Placental epithelial cell (primary cell): Measurements from ENCODE around the gene KRTAP10-4. TPM values are rescaled to one million over a fixed set of nuclear protein-coding genes. Genes with fewer than 3 reads are reported as not detected.

Source experiments
- total RNA-seq: library from RNA; depleted of rRNA; stranded (reverse); fragments of >200 nt; gene quantifications from 2 replicates; pipeline ENCODE4 v1.2.3, GENCODE V29; 2012

The KRTAP10-4 gene, protein sequence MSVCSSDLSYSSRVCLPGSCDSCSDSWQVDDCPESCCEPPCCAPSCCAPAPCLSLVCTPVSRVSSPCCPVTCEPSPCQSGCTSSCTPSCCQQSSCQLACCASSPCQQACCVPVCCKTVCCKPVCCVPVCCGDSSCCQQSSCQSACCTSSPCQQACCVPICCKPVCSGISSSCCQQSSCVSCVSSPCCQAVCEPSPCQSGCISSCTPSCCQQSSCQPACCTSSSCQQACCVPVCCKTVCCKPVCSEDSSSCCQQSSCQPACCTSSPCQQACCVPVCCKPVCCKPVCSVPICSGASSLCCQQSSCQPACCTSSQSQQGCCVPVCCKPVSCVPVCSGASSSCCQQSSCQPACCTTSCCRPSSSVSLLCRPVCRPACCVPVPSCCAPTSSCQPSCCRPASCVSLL
- not detected in 2 replicates for total RNA-seq

DNA sequence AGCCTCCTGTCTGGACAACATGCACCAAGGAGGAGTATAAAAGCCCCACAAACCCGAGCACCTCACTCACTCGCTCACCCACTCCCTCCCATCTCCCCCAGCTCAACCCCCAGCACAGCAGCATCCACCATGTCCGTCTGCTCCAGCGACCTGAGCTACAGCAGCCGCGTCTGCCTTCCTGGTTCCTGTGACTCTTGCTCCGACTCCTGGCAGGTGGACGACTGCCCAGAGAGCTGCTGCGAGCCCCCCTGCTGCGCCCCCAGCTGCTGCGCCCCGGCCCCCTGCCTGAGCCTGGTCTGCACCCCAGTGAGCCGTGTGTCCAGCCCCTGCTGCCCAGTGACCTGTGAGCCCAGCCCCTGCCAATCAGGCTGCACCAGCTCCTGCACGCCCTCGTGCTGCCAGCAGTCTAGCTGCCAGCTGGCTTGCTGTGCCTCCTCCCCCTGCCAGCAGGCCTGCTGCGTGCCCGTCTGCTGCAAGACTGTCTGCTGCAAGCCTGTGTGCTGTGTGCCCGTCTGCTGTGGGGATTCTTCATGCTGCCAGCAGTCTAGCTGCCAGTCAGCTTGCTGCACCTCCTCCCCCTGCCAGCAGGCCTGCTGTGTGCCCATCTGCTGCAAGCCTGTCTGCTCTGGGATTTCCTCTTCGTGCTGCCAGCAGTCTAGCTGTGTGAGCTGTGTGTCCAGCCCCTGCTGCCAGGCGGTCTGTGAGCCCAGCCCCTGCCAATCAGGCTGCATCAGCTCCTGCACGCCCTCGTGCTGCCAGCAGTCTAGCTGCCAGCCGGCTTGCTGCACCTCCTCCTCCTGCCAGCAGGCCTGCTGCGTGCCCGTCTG, at the start of gene KRTAP10-4:
Gene KRTAP10-4, plus strand, starts transcription at position 100 of the 827 bp plus-strand sequence. Its CDS starts 30 bp downstream, at position 130.

DNA sequence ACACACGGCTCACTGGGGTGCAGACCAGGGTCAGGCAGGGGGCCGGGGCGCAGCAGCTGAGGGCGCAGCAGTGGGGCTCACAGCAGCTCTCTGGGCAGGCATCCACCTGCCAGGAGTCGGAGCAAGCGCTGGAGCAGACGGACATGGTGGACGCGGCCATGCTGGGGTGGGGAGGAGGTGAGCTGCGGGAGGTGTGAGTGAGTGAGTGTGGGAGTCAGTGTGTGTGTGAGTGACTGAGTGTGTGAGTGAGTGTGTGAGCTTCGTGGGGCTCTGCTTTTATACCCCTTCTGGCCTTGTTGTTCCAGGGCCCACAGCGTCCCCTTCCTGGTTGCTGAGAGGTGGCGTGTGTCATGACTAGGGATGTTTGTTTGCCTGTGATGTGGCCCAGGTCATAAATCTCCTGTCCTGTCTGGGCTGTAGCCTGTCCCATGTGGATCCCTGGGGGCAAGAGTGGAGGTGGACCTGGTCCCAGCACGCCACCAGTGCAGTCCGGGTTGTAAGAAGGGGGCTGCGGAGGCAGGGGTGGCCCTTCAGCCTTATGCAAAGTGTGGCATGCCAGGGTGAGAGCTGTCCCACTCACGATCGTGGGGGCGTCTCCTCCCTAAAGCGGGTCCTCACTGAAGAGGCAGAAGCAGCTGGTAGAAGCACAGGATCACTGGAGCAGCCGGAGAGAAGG, 33.4 kb upstream of the KRTAP10-4 start, which contains the start of gene KRTAP10-1:
Gene KRTAP10-1, minus strand, starts transcription at position 205 of the 676 bp plus-strand sequence. Its CDS starts 45 bp downstream, at position 160.

DNA sequence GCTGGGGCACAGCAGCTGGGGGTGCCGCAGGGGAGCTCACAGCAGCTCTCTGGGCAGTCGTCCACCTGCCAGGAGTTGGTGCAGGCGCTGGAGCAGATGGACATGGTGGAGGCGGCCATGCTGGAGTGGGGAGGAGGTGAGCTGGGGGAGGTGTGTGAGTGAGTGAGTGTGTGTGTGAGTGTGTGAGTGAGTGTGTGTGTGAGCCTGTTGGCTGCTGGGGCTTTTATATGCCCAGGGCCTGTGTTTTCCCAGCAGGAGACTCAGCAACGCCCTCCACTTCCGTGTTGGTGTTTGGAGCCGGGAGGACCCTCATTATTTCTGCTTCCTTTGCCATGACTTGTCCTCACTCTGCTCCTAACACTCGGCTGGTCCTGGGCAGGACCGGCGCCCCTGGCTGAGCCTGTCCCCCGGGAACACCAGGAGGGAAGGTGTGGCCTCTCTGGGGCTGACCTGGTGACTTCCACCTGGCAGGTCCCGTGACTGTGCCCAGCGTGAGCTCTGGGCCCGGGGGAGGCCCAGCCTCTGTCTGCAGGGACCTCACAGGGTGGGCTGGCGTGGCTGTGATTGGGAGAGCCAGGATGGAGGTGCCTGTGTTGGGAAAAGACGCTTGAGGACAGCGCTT, 22.1 kb upstream of the KRTAP10-4 start, which contains the start of gene KRTAP10-2:
Gene KRTAP10-2, minus strand, starts transcription at position 166 of the 622 bp plus-strand sequence. Its CDS starts 47 bp downstream, at position 119.

DNA sequence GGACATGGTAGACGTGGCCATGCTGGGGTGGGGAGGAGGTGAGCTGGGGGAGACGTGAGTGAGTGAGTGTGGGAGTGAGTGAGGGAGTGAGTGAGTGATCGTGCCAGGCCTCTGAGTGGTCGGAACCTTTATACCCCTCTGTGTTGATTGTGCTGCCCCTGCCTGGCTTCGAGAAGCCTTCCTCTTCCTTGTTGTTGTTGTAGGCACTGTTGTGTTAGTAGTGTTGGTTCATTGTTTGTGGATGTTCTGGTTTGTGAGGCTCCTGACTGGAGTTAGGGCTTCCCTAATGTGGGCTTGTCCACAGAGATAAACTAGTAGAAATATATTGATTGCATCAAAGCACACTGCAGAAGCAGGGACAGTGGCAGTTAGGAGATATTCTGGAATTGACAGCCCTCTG, 14.8 kb upstream of the KRTAP10-4 start, which contains the start of gene KRTAP10-3:
Gene KRTAP10-3, minus strand, starts transcription at position 101 of the 400 bp plus-strand sequence. Its CDS starts 80 bp downstream, at position 21.

DNA sequence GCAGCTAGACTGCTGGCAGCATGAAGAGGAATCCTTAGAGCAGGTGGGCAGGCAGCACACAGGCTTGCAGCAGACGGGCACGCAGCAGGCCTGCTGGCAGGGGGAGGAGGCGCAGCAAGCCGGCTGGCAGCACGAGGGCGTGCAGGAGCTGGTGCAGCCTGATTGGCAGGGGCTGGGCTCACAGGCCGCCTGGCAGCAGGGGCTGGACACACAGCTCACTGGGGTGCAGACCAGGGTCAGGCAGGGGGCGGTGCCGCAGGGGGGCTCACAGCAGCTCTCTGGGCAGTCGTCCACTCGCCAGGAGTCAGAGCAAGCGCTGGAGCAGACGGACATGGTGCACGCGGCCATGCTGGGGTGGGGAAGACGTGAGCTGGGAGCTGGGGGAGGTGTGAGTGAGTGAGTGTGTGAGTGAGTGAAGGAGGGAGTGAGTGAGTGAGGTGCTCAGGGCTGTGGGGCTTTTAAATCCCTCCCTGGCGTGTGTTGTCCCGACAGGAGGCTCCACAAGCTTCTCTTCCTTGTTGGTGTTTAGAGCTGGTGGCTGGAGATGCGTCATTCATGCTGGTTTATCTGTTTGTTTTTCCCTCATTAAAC, 6.8 kb downstream of the KRTAP10-4 start, which contains the start of gene KRTAP10-5:
Gene KRTAP10-5, minus strand, starts transcription at position 374 of the 591 bp plus-strand sequence. Its CDS starts 26 bp downstream, at position 348.

DNA sequence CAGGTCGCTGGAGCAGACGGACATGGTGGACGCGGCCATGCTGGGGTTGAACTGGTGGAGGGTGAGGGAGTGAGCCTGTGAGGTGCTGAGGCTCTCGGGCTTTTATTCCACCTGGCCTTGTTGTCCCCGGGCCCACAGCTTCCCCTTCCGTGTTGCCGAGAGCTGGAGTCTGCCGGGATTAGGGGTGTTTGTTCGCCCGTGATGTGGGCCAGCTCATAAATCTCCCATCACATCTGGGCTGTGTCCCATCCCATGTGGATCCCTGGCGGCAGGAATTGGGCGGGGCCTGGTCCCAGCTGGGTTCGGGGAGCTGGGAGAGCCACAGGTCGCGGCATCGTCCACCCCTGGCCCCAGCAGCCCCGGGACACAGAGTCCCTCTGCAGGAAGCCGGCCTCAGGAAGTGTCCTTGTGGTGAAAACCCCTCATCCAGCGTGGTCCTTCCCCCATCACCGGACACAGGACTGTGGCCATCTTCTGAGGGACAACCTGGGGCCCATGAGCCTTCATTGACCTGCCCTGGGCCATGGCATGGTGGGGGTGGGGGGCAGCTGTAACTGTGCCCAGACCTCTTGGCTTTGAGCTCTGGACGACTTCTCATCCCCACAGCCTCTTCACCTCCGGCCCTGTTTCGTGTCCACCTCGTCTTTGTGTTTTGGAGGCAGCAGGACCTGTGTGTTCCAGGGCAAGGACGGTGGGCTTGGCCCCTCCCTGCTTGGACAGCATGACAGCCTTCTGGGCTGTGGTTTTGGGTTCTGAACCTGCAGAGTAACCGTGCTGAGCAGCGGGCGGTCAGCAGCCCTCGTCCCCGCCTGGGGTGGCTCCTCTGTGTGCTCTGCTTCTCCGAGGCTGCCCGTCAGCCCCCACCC, 19.1 kb downstream of the KRTAP10-4 start, which contains the start of gene KRTAP10-6:
Gene KRTAP10-6, minus strand, starts transcription at position 60 of the 866 bp plus-strand sequence. Its CDS starts 21 bp downstream, at position 39.

DNA sequence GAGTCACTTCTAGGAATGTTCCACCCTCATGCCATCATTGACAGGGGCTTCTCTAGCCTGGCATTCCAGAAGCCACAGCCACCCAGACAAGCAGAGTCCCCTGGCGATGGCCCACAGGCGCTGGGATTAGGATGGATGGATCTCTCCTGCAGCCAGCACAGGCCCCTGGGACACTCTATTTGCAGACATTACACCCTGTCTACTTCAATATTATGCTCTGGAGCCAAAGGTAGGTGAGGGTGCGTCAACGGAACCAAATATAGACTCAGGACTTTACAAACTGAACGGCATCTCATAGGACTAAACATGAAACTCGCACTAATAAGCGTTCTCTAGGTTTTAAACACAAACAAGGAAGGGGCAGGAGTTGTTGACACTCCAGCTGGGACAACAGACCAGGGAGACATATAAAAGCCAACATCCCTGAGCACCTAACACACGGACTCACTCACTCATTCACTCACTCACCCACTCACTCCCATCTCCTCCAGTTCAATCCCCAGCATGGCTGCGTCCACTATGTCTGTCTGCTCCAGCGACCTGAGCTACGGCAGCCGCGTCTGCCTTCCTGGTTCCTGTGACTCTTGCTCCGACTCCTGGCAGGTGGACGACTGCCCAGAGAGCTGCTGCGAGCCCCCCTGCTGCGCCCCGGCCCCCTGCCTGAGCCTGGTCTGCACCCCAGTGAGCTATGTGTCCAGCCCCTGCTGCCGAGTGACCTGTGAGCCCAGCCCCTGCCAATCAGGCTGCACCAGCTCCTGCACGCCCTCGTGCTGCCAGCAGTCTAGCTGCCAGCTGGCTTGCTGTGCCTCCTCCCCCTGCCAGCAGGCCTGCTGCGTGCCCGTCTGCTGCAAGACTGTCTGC, 26.8 kb downstream of the KRTAP10-4 start, which contains the start of gene KRTAP10-7:
Gene KRTAP10-7, plus strand, starts transcription at position 480 of the 861 bp plus-strand sequence. Its CDS starts 25 bp downstream, at position 505.

DNA sequence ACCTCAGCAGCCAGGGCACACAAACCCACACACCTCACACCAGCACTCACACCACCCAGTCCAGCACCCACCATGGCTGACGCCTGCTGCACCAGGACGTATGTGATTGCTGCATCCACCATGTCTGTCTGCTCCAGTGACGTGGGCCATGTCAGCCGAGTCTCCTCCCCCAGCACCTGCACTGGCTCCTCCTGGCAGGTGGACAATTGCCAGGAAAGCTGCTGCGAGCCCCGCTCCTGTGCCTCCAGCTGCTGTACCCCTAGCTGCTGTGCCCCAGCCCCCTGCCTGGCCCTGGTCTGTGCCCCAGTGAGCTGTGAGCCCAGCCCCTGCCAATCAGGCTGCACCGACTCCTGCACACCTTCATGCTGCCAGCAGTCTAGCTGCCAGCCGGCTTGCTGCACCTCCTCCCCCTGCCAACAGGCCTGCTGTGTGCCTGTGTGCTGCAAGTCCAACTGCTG, 38.5 kb downstream of the KRTAP10-4 start, which contains the start of gene KRTAP10-8:
Gene KRTAP10-8, plus strand, starts transcription at position 51 of the 458 bp plus-strand sequence. Its CDS starts 22 bp downstream, at position 73.

Other genes starting within 250 kb of the KRTAP10-4 start
- gene CFAP410, start 234.3 kb upstream of the KRTAP10-4 start, total RNA-seq = 22.4 and 26.4 TPM in 2 replicates
- gene TRPM2, start 220.1 kb upstream of the KRTAP10-4 start, total RNA-seq = 0.11 TPM in 1 of 2 replicates, not detected in the other
- 1.1 and 1.2 TPM in 2 replicates for gene LRRC3, start 118.2 kb upstream of the KRTAP10-4 start, total RNA-seq
- not detected in 2 replicates for gene KRTAP10-1, start 33.5 kb upstream of the KRTAP10-4 start, total RNA-seq
- not detected in 2 replicates for gene KRTAP10-2, start 22.2 kb upstream of the KRTAP10-4 start, total RNA-seq
- not detected in 2 replicates for gene KRTAP10-3, start 14.9 kb upstream of the KRTAP10-4 start, total RNA-seq
- gene KRTAP10-5, start 6.9 kb downstream of the KRTAP10-4 start, total RNA-seq = not detected in 2 replicates
- not detected in 2 replicates for gene KRTAP10-6, start 18.8 kb downstream of the KRTAP10-4 start, total RNA-seq
- not detected in 2 replicates for gene KRTAP10-7, start 26.9 kb downstream of the KRTAP10-4 start, total RNA-seq
- gene KRTAP10-8, start 38.4 kb downstream of the KRTAP10-4 start, total RNA-seq = not detected in 2 replicates
- not detected in 2 replicates for gene KRTAP10-9, start 53.4 kb downstream of the KRTAP10-4 start, total RNA-seq
- gene KRTAP10-10, start 63.6 kb downstream of the KRTAP10-4 start, total RNA-seq = not detected in 2 replicates
- not detected in 2 replicates for gene KRTAP10-11, start 72.7 kb downstream of the KRTAP10-4 start, total RNA-seq
- not detected in 2 replicates for gene KRTAP12-4, start 80.9 kb downstream of the KRTAP10-4 start, total RNA-seq
- gene KRTAP12-3, start 84.2 kb downstream of the KRTAP10-4 start, total RNA-seq = not detected in 2 replicates
- not detected in 2 replicates for gene KRTAP12-2, start 93.2 kb downstream of the KRTAP10-4 start, total RNA-seq
- gene KRTAP12-1, start 108.4 kb downstream of the KRTAP10-4 start, total RNA-seq = not detected in 2 replicates
- gene KRTAP10-12, start 123.4 kb downstream of the KRTAP10-4 start, total RNA-seq = not detected in 2 replicates
- not detected in 2 replicates for gene TSPEAR, start 137.8 kb downstream of the KRTAP10-4 start, total RNA-seq
- gene UBE2G2, start 228.1 kb downstream of the KRTAP10-4 start, total RNA-seq = 42.8 and 43.3 TPM in 2 replicates
- 66.7 and 112 TPM in 2 replicates for gene SUMO3, start 244.3 kb downstream of the KRTAP10-4 start, total RNA-seq